GM23248 (cell line): ENCODE measurements around the gene RNF207. TPM values are rescaled to one million over a fixed set of nuclear protein-coding genes. Genes with fewer than 3 reads are reported as not detected.

Experiments
- DNase-seq: peaks from one replicate; pipeline ENCODE4 v3.0.0-alpha.2; 2015
- H2AFZ ChIP-seq: fragments of 200-600 bp; sonication (generic); 2 replicates; pipeline ENCODE4 v1.6.1; 2016; ENCODE audit warnings: antibody characterized with exemption
- H3F3A ChIP-seq: fragments of 200-600 bp; sonication (generic); 2 replicates; pipeline ENCODE4 v1.6.1; 2016; ENCODE audit warnings: mild to moderate bottlenecking, antibody characterized with exemption, mixed run types; ENCODE audit not compliant: insufficient read depth
- H3K27ac ChIP-seq: fragments of 200-600 bp; sonication (generic); 2 replicates; pipeline ENCODE4 v1.5.1; 2016; ENCODE audit warnings: mild to moderate bottlenecking
- H3K27me3 ChIP-seq: fragments of 200-600 bp; sonication (generic); replicated peaks from 2 replicates; pipeline ENCODE4 v1.6.1; 2016; ENCODE audit warnings: mild to moderate bottlenecking; ENCODE audit not compliant: insufficient read depth
- H3K36me3 ChIP-seq: fragments of 200-600 bp; sonication (generic); 2 replicates; pipeline ENCODE4 v1.6.1; 2016; ENCODE audit warnings: low read depth, mild to moderate bottlenecking
- H3K4me1 ChIP-seq: fragments of 200-600 bp; sonication (generic); 2 replicates; pipeline ENCODE4 v1.6.1; 2016; ENCODE audit warnings: mild to moderate bottlenecking; ENCODE audit not compliant: insufficient read depth
- H3K4me2 ChIP-seq: fragments of 200-600 bp; sonication (generic); one replicate; pipeline ENCODE4 v1.6.1; 2016; ENCODE audit warnings: mild to moderate bottlenecking; ENCODE audit not compliant: unreplicated experiment
- H3K4me3 ChIP-seq: fragments of 200-600 bp; sonication (generic); 2 replicates; pipeline ENCODE4 v1.5.1; 2016; ENCODE audit warnings: mild to moderate bottlenecking
- H3K79me2 ChIP-seq: fragments of 200-600 bp; sonication (generic); 2 replicates; pipeline ENCODE4 v1.6.1; 2016; ENCODE audit warnings: mild to moderate bottlenecking; ENCODE audit not compliant: insufficient read depth
- H3K9ac ChIP-seq: fragments of 200-600 bp; sonication (generic); 2 replicates; pipeline ENCODE4 v1.6.1; 2016; ENCODE audit warnings: mild to moderate bottlenecking
- H3K9me2 ChIP-seq: fragments of 200-600 bp; sonication (generic); 2 replicates; pipeline ENCODE4 v1.6.1; 2016; ENCODE audit warnings: mixed run types, mild to moderate bottlenecking, moderate library complexity; ENCODE audit not compliant: insufficient read depth
- H3K9me3 ChIP-seq: fragments of 200-600 bp; sonication (generic); one replicate; pipeline ENCODE4 v1.6.1; 2017; ENCODE audit warnings: low read depth
- H4K20me1 ChIP-seq: fragments of 200-600 bp; sonication (generic); 2 replicates; pipeline ENCODE4 v1.6.0; 2016; ENCODE audit not compliant: insufficient read depth
- EZH2 ChIP-seq: fragments of 200-600 bp; sonication (generic); IDR thresholded peaks from 2 replicates; pipeline ENCODE4 v1.6.1; 2018; ENCODE audit warnings: antibody characterized with exemption, mild to moderate bottlenecking; ENCODE audit not compliant: insufficient read depth, poor library complexity, severe bottlenecking
- EZH2phosphoT487 ChIP-seq: fragments of 200-600 bp; sonication (generic); IDR thresholded peaks from 2 replicates; pipeline ENCODE4 v1.6.1; 2018; ENCODE audit warnings: antibody characterized with exemption, moderate library complexity, mild to moderate bottlenecking, low read depth; ENCODE audit not compliant: insufficient read depth
- WGBS, 2 experiments: methylation state at CpG; one replicate each; pipeline ENCODE4 v1.1.6; 2015 to 2017; ENCODE audit warnings: low lambda C conversion rate in 2 of 2, low coverage in 1 of 2; ENCODE audit errors: missing lambda C conversion rate in 2 of 2; 5-methylcytosine and 5-hydroxymethylcytosine counted together
- in situ Hi-C: fragments of 300-500 bp; cut with MboI; formaldehyde crosslinking; loops from 2 replicates; pipeline ENCODE4 v1.15.0; 2020
- polyA plus RNA-seq: library from polyadenylated mRNA; unstranded; fragments of >200 nt; fragmentation: Nextera tagmentation; extraction: Ambion mirVana; gene quantifications from 2 replicates; pipeline ENCODE4 v1.2.1, GENCODE V29; 2016
- total RNA-seq: library from RNA; depleted of rRNA; stranded (reverse); fragments of >200 nt; shearing (Covaris generic); gene quantifications from 2 replicates; pipeline ENCODE4 v1.2.3, GENCODE V29; 2014

RNF207 gene
- total and polyA plus RNA-seq, 2 experiments from 2014 or later: 8.6 to 30.3 TPM

DNA sequence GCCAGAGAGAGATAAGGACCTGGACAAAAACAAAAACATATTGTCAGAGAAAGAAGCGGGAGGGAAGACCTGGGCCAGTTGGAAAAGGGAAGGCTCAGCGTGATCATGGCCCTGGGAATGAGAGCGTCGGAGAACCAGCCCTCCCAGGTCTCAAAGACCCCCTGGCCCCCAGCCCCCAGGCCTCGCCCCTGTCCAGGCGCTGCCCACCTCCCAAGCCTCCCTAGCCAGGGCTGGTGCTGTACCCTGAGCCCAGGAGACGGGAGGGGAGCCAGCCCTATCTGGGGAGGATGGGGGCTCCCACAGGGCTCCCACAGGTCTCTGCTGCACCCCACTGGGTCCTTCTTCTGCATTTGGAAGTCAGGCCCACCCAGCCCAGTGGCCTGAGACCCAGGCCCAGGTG lies 40.9 kb upstream of the RNF207 start:
- Histone ChIP-seq H2AFZ (no peak overlapping the region), H3F3A (no peaks in the 10 kb centered on the region), H3K27ac (no peak overlapping the region), H3K27me3 (peaks cover 14% of the 10 kb centered on the region), H3K36me3 (no peaks in the 10 kb centered on the region), H3K4me2 (no peak overlapping the region), H3K9ac (no peak overlapping the region), H4K20me1 (no peaks in the 10 kb centered on the region), H3K79me2 (no peaks in the 10 kb centered on the region), H3K4me3 (no peak overlapping the region), H3K9me2 (no peaks in the 10 kb centered on the region), H3K9me3 (no peaks in the 10 kb centered on the region), H3K4me1 (no peaks in the 10 kb centered on the region)
- DNase-seq: no peak
- no peak for TF ChIP-seq EZH2
- no peak for TF ChIP-seq EZH2phosphoT487
- 45 to 52% methylated on average over 4 to 7 of the region's 7 CpGs for WGBS, 2 experiments
- in situ Hi-C loops: no loop called here

DNA sequence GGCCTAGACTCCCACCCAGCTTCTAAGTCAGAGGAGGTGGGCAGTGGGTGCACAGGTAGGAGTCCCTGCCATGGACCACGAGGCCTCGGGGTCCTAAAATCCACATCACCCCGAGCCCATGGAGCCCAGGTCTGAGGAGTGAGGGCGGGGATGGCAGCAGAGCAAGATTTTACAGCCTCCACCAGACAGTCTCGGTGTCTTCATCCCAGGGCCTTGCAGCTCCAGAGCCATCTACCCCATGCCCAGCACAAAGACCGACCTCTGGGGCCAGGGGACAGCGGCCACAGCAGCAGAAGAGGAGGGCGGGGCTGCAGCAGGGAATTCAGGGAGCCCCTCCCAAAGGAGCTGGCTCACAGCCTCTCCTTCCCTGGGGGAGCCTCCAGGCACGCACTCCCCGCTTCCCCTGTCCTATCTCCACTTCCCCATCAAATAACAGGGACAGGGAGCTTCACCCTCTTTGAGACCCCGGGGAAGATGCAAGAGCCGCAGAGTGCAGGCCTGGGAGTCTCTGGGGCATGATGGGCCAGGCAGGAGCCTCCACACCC lies 40.4 kb upstream of the RNF207 start:
- TF ChIP-seq EZH2 (no peak), EZH2phosphoT487 (no peak)
- Histone ChIP-seq H4K20me1 (no peaks in the 10 kb centered on the region), H3K27me3 (peaks cover 11% of the 10 kb centered on the region), H2AFZ (no peak overlapping the region), H3K27ac (no peak overlapping the region), H3F3A (no peaks in the 10 kb centered on the region), H3K4me2 (no peak overlapping the region), H3K4me3 (no peak overlapping the region), H3K9me3 (no peaks in the 10 kb centered on the region), H3K9ac (no peak overlapping the region), H3K36me3 (no peaks in the 10 kb centered on the region), H3K4me1 (no peaks in the 10 kb centered on the region), H3K9me2 (no peaks in the 10 kb centered on the region), H3K79me2 (no peaks in the 10 kb centered on the region)
- WGBS, 2 experiments: 47 to 56% methylated on average over 12 of the region's 12 CpGs
- no peak for DNase-seq
- in situ Hi-C loops: no loop called here

DNA sequence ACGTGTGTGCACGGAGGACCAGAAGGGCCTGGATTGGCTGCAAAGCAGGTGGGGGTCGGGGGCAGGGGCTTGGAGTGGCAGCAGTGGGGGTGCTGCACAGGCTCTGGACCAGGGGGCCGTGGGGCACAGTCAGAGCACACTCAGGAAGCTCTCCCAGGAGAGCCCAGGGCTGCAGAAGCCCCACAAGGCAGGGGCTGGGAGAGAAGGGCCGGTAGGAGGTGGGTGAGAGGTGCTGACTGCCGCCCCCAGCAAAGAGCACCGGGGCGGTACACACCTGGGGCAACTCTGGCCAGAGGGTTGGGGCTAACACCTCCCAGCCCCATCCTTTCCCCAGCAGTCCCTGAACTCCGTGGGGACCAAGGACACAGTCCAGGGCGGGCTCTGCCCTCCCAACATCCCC lies 39.7 kb upstream of the RNF207 start:
- Histone ChIP-seq H3K27ac (no peak overlapping the region), H3K9ac (no peak overlapping the region), H3K4me2 (no peak overlapping the region), H4K20me1 (no peaks in the 10 kb centered on the region), H3K4me3 (no peak overlapping the region), H3K4me1 (no peaks in the 10 kb centered on the region), H3F3A (no peaks in the 10 kb centered on the region), H3K9me2 (no peaks in the 10 kb centered on the region), H3K79me2 (no peaks in the 10 kb centered on the region), H3K36me3 (no peaks in the 10 kb centered on the region), H2AFZ (no peak overlapping the region), H3K9me3 (no peaks in the 10 kb centered on the region), H3K27me3 (peaks cover 7% of the 10 kb centered on the region; the same call in 1 of the 2 replicates)
- TF ChIP-seq EZH2phosphoT487 (no peak), EZH2 (no peak)
- WGBS, 2 experiments: 38 to 39% methylated on average over 10 of the region's 10 CpGs
- DNase-seq: no peak
- in situ Hi-C loops: no loop called here

DNA sequence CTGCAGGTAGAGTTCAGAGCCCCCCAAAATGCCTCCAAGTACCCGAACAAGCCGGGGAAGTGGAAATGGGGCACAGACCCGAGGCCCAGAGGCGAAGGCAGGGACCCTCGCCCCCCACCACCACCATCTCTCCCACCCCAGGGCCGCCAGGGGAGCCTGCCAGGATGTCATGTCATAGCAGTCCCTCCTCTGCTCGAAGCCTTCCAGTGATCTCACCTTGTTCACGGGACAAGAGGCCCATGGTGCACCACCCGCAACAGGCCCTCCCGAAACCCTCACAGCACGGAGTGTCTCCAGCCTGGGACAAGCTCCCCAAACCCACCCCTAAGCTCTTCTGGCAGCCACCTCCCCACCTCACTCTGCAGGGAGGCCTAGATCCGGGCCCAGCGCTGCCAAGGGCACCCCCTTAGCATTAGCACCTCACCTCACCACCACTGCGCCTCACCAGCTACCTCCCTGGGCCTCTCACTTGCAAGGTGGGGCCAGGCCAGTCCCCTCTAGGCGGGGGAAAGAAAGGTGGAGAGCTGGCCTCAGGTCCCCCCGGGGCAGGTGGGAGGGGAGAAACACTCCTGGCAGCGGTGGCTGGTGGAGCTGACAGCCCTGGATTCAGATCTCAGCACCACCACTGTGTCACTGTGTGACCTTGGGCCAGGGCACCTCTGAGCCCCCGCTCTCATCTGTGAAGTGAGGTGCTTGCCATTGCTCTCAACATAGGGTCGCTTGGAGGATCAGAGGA lies 39.1 kb upstream of the RNF207 start:
- Histone ChIP-seq H3K36me3 (no peaks in the 10 kb centered on the region), H3F3A (no peaks in the 10 kb centered on the region), H4K20me1 (no peaks in the 10 kb centered on the region), H3K9ac (no peak overlapping the region), H3K27me3 (peaks cover 7% of the 10 kb centered on the region; the same call in 1 of the 2 replicates), H3K4me1 (no peaks in the 10 kb centered on the region), H3K4me2 (no peak overlapping the region), H2AFZ (no peak overlapping the region), H3K4me3 (no peak overlapping the region), H3K79me2 (no peaks in the 10 kb centered on the region), H3K9me3 (no peaks in the 10 kb centered on the region), H3K9me2 (no peaks in the 10 kb centered on the region), H3K27ac (no peak overlapping the region)
- no peak for DNase-seq
- in situ Hi-C loops: no loop called here
- 42 to 47% methylated on average over 13 to 19 of the region's 19 CpGs for WGBS, 2 experiments
- TF ChIP-seq EZH2phosphoT487 (no peak), EZH2 (no peak)
